Neural cell (in vitro differentiated cells): ENCODE data around the gene PATL1.

Experiments
- CTCF ChIP-seq: fragments of 450-650 bp; IDR thresholded peaks from 2 replicates; pipeline ENCODE4 v1.5.1; 2014; ENCODE audit warnings: antibody characterized with exemption, mild to moderate bottlenecking, moderate library complexity; ENCODE audit not compliant: poor library complexity, severe bottlenecking
- EP300 ChIP-seq: fragments of 450-650 bp; conservative IDR thresholded peaks from 2 replicates; pipeline ENCODE4 v1.6.1; 2014; ENCODE audit warnings: antibody characterized with exemption, mild to moderate bottlenecking, moderate library complexity; ENCODE audit not compliant: poor library complexity, severe bottlenecking
- EZH2 ChIP-seq: fragments of 200-600, 300-800 bp; shearing (Covaris generic), sonication (generic); IDR thresholded peaks from 2 replicates; pipeline ENCODE4 v1.6.1; 2014; ENCODE audit warnings: antibody characterized with exemption, low read length, borderline replicate concordance, mild to moderate bottlenecking; ENCODE audit not compliant: insufficient read depth, poor library complexity, severe bottlenecking
- POLR2AphosphoS5 ChIP-seq: IDR thresholded peaks from 2 replicates; pipeline ENCODE4 v1.6.1; 2012
- REST ChIP-seq: IDR thresholded peaks from 2 replicates; pipeline ENCODE4 v1.6.1; 2012; ENCODE audit warnings: borderline replicate concordance
- TAF1 ChIP-seq: IDR thresholded peaks from 2 replicates; pipeline ENCODE4 v1.6.1; 2012; ENCODE audit warnings: low read depth

GRCh38 chr11:59671471-59671870 is 2.6 kb upstream of the PATL1 start:
- no peak for TF ChIP-seq CTCF
- TF ChIP-seq POLR2AphosphoS5: no peak
- no peak for TF ChIP-seq EZH2
- TF ChIP-seq TAF1: no peak
- TF ChIP-seq EP300: no peak
- TF ChIP-seq REST: no peak
